ENCODE measurements around the gene MAD1L1.

DNA sequence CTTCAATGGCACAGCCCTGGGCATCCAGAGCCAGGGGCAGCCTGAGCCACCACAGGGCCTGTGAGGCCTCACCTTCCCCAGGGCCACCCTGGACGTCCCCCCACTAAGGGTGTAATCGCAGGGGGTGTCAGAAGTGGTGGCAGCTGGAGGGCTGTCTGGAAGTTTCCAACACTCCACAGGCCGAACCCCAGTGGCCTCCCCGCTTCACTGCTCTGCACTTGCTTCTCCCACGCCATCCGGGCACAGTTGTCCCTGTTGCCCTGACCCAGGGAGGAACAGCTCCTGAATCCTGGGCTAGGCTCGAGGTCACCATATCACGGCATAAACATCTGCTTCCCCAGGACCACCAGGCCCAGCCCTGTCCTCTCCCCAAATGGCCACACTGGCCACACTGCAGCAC, 276.6 kb downstream of the MAD1L1 start:
- TF ChIP-seq, protein P1, sequence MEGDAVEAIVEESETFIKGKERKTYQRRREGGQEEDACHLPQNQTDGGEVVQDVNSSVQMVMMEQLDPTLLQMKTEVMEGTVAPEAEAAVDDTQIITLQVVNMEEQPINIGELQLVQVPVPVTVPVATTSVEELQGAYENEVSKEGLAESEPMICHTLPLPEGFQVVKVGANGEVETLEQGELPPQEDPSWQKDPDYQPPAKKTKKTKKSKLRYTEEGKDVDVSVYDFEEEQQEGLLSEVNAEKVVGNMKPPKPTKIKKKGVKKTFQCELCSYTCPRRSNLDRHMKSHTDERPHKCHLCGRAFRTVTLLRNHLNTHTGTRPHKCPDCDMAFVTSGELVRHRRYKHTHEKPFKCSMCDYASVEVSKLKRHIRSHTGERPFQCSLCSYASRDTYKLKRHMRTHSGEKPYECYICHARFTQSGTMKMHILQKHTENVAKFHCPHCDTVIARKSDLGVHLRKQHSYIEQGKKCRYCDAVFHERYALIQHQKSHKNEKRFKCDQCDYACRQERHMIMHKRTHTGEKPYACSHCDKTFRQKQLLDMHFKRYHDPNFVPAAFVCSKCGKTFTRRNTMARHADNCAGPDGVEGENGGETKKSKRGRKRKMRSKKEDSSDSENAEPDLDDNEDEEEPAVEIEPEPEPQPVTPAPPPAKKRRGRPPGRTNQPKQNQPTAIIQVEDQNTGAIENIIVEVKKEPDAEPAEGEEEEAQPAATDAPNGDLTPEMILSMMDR (IDR thresholded peaks at IDR 0.05; ENCODE audit: low read depth, low read length, missing input control): no peak
- no peak for TF ChIP-seq GABPA (IDR thresholded peaks at IDR 0.05 in 1 of 2, conservative IDR thresholded peaks at IDR 0.05 in 1 of 2)
- TF ChIP-seq, protein P2, sequence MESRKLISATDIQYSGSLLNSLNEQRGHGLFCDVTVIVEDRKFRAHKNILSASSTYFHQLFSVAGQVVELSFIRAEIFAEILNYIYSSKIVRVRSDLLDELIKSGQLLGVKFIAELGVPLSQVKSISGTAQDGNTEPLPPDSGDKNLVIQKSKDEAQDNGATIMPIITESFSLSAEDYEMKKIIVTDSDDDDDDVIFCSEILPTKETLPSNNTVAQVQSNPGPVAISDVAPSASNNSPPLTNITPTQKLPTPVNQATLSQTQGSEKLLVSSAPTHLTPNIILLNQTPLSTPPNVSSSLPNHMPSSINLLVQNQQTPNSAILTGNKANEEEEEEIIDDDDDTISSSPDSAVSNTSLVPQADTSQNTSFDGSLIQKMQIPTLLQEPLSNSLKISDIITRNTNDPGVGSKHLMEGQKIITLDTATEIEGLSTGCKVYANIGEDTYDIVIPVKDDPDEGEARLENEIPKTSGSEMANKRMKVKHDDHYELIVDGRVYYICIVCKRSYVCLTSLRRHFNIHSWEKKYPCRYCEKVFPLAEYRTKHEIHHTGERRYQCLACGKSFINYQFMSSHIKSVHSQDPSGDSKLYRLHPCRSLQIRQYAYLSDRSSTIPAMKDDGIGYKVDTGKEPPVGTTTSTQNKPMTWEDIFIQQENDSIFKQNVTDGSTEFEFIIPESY (IDR thresholded peaks at IDR 0.05): no peak
- TF ChIP-seq YY1 (IDR thresholded peaks at IDR 0.05): no peak
- no peak for TF ChIP-seq JUND (IDR thresholded peaks at IDR 0.05)
- no peak for TF ChIP-seq TAF1 (conservative IDR thresholded peaks at IDR 0.05)
- TF ChIP-seq, protein P3, sequence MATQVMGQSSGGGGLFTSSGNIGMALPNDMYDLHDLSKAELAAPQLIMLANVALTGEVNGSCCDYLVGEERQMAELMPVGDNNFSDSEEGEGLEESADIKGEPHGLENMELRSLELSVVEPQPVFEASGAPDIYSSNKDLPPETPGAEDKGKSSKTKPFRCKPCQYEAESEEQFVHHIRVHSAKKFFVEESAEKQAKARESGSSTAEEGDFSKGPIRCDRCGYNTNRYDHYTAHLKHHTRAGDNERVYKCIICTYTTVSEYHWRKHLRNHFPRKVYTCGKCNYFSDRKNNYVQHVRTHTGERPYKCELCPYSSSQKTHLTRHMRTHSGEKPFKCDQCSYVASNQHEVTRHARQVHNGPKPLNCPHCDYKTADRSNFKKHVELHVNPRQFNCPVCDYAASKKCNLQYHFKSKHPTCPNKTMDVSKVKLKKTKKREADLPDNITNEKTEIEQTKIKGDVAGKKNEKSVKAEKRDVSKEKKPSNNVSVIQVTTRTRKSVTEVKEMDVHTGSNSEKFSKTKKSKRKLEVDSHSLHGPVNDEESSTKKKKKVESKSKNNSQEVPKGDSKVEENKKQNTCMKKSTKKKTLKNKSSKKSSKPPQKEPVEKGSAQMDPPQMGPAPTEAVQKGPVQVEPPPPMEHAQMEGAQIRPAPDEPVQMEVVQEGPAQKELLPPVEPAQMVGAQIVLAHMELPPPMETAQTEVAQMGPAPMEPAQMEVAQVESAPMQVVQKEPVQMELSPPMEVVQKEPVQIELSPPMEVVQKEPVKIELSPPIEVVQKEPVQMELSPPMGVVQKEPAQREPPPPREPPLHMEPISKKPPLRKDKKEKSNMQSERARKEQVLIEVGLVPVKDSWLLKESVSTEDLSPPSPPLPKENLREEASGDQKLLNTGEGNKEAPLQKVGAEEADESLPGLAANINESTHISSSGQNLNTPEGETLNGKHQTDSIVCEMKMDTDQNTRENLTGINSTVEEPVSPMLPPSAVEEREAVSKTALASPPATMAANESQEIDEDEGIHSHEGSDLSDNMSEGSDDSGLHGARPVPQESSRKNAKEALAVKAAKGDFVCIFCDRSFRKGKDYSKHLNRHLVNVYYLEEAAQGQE (IDR thresholded peaks at IDR 0.05): no peak
- no peak for TF ChIP-seq NR2F2 (IDR thresholded peaks at IDR 0.05)
